GM23338 (cell line): ENCODE results near the gene ENOX2.

ENCODE experiments used
- CREB1 ChIP-seq: fragments of 250-450 bp; sonication (Bioruptor Pico); IDR thresholded peaks from 2 replicates; pipeline ENCODE4 v1.5.0; 2020; ENCODE audit warnings: low read depth, mild to moderate bottlenecking, moderate library complexity
- CTCF ChIP-seq, 2 experiments: fragments of 200-600 bp in 1 of 2; sonication (generic) in 1 of 2; conservative IDR thresholded peaks; 2 replicates each; pipeline versions ENCODE4 v1.5.1 to v1.6.1; 2016 to 2017; ENCODE audit warnings: antibody characterized with exemption in 2 of 2, low read depth in 2 of 2, mild to moderate bottlenecking in 2 of 2, moderate library complexity in 1 of 2
- EZH2 ChIP-seq: fragments of 200-600 bp; sonication (generic); IDR thresholded peaks from one replicate; pipeline ENCODE4 v1.8.0; 2017; ENCODE audit warnings: antibody characterized with exemption, mild to moderate bottlenecking, low read depth; ENCODE audit not compliant: unreplicated experiment
- EZH2phosphoT487 ChIP-seq: fragments of 200-600 bp; sonication (generic); IDR thresholded peaks from one replicate; pipeline ENCODE4 v1.8.1; 2018; ENCODE audit warnings: antibody characterized with exemption; ENCODE audit not compliant: unreplicated experiment
- JUNB ChIP-seq: IDR thresholded peaks from one replicate; pipeline ENCODE4 v1.6.1; 2016; ENCODE audit warnings: antibody characterized with exemption; ENCODE audit not compliant: unreplicated experiment
- POLR2AphosphoS5 ChIP-seq: IDR thresholded peaks from 2 replicates; pipeline ENCODE4 v1.6.1; 2016; ENCODE audit warnings: antibody characterized with exemption, low read depth
- REST ChIP-seq: IDR thresholded peaks from one replicate; pipeline ENCODE4 v1.6.1; 2018; ENCODE audit warnings: antibody characterized with exemption; ENCODE audit not compliant: unreplicated experiment
- ZNF331 ChIP-seq: fragments of 250-450 bp; sonication (Bioruptor Pico); IDR thresholded peaks from 2 replicates; pipeline ENCODE4 v1.5.0; 2020; ENCODE audit warnings: low read depth, mild to moderate bottlenecking, moderate library complexity

- TF ChIP-seq CTCF (conservative IDR thresholded peaks at IDR 0.05; ENCODE audit: low read depth in 2 of 2): no peak
- no peak for TF ChIP-seq POLR2AphosphoS5
- TF ChIP-seq REST: no peak
- no peak for TF ChIP-seq EZH2
- no peak for TF ChIP-seq EZH2phosphoT487
- TF ChIP-seq JUNB: no peak
- TF ChIP-seq ZNF331: no peak
- no peak for TF ChIP-seq CREB1 (CRISPR knock-in tag)
Observed at GRCh38 chrX:130669233-130669632, 233.8 kb downstream of the ENOX2 start.
